HG03175 (cell line): Measurements from ENCODE around the gene IL1RL1.

Experiments used
- ATAC-seq: cut with Tn5 transposase; IDR thresholded peaks from one replicate; pipeline ENCODE4 v1.9.1; 2021; ENCODE audit warnings: mild to moderate bottlenecking, moderate library complexity; ENCODE audit not compliant: unreplicated experiment

Gene IL1RL1

GRCh38 chr2:102366406-102367112, 55.2 kb downstream of the IL1RL1 start:
- ATAC-seq, result peak; percentile 65

- ATAC-seq, result peak; percentile 70
These were observed 56.1 kb downstream of the IL1RL1 start for GRCh38 chr2:102367331-102367971.

GRCh38 chr2:102368461-102369109, 57.2 kb downstream of the IL1RL1 start:
- no peak for ATAC-seq

GRCh38 chr2:102369866-102370265, 58.5 kb downstream of the IL1RL1 start:
- ATAC-seq, result no peak

- ATAC-seq, result no peak
These were observed 64.8 kb downstream of the IL1RL1 start for GRCh38 chr2:102376052-102376591.

- ATAC-seq, result no peak
These were observed 72.4 kb downstream of the IL1RL1 start for GRCh38 chr2:102383722-102384121.

- ATAC-seq, result no peak
These were observed 74.2 kb downstream of the IL1RL1 start for GRCh38 chr2:102385522-102385921.

- ATAC-seq, result no peak
These were observed 74.6 kb downstream of the IL1RL1 start for GRCh38 chr2:102386004-102386403.

- no peak for ATAC-seq
These were observed 75.6 kb downstream of the IL1RL1 start for GRCh38 chr2:102386867-102387541.

GRCh38 chr2:102387763-102388546, 76.6 kb downstream of the IL1RL1 start:
- no peak for ATAC-seq

GRCh38 chr2:102391565-102391964, 80.2 kb downstream of the IL1RL1 start:
- no peak for ATAC-seq

GRCh38 chr2:102392096-102392495, 80.7 kb downstream of the IL1RL1 start:
- ATAC-seq, result no peak

- ATAC-seq, result no peak
These were observed 81.6 kb downstream of the IL1RL1 start for GRCh38 chr2:102392942-102393341.

GRCh38 chr2:102396012-102396411, 84.6 kb downstream of the IL1RL1 start:
- no peak for ATAC-seq

- ATAC-seq, result no peak
These were observed 85.8 kb downstream of the IL1RL1 start for GRCh38 chr2:102397209-102397608.

GRCh38 chr2:102399499-102400141, 88.3 kb downstream of the IL1RL1 start:
- ATAC-seq, result no peak

- ATAC-seq, result no peak
These were observed 90.1 kb downstream of the IL1RL1 start for GRCh38 chr2:102401456-102401855.
